ENCODE measurements around the gene PAPSS1.

DNA sequence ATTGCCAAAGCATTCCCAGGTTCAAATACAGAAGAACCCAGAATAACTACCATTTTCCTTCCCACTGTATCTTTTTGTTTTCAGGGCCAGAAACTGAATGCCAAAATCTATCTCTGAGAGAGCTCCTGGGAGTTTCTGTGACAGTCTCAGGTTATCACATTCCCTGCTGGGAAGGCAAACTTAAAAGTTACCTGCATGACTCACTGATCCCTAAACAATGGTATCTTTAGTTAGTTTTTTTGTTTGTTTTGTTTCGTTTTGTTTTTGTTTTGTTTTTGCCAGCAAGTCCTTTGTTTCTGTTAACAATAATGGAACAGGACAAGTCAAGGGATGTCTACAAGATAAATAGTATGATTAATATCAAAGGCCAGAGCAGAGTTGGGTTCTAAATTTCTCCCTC, 34.3 kb downstream of the PAPSS1 start:
- TF ChIP-seq, protein P1, sequence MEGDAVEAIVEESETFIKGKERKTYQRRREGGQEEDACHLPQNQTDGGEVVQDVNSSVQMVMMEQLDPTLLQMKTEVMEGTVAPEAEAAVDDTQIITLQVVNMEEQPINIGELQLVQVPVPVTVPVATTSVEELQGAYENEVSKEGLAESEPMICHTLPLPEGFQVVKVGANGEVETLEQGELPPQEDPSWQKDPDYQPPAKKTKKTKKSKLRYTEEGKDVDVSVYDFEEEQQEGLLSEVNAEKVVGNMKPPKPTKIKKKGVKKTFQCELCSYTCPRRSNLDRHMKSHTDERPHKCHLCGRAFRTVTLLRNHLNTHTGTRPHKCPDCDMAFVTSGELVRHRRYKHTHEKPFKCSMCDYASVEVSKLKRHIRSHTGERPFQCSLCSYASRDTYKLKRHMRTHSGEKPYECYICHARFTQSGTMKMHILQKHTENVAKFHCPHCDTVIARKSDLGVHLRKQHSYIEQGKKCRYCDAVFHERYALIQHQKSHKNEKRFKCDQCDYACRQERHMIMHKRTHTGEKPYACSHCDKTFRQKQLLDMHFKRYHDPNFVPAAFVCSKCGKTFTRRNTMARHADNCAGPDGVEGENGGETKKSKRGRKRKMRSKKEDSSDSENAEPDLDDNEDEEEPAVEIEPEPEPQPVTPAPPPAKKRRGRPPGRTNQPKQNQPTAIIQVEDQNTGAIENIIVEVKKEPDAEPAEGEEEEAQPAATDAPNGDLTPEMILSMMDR (IDR thresholded peaks at IDR 0.05; ENCODE audit: borderline replicate concordance, extremely low read depth, low read length, poor library complexity, severe bottlenecking) = no peak
- TF ChIP-seq EZH2 (IDR thresholded peaks at IDR 0.05; ENCODE audit: borderline replicate concordance, low read depth, low read length, severe bottlenecking) = no peak

Measured in DND-41 (cell line).